GM12801 (cell line): ENCODE data around the gene PRICKLE1.

Source experiments
- CTCF ChIP-seq: IDR thresholded peaks from one replicate; pipeline ENCODE4 v1.5.1; 2011; ENCODE audit warnings: control low read depth; ENCODE audit not compliant: insufficient read length; ENCODE audit errors: extremely low read depth

Gene PRICKLE1

GRCh38 chr12:42450248-42450647 is 139.3 kb downstream of the PRICKLE1 start:
- no peak for TF ChIP-seq CTCF

GRCh38 chr12:42448841-42449240 is 140.7 kb downstream of the PRICKLE1 start:
- no peak for TF ChIP-seq CTCF

GRCh38 chr12:42447371-42447786 is 142.2 kb downstream of the PRICKLE1 start:
- TF ChIP-seq CTCF = no peak

- TF ChIP-seq CTCF = no peak
Observed at GRCh38 chr12:42446761-42447160, 142.8 kb downstream of the PRICKLE1 start.

GRCh38 chr12:42445891-42446290 is 143.7 kb downstream of the PRICKLE1 start:
- no peak for TF ChIP-seq CTCF

GRCh38 chr12:42444192-42444943 is 145.2 kb downstream of the PRICKLE1 start:
- no peak for TF ChIP-seq CTCF

GRCh38 chr12:42442888-42443287 is 146.7 kb downstream of the PRICKLE1 start:
- no peak for TF ChIP-seq CTCF
